Transverse colon (tissue), 4 donors: ENCODE results near the gene ZRANB3. TPM values are rescaled to one million over a fixed set of nuclear protein-coding genes. Genes with fewer than 3 reads are reported as not detected.

Experiments
- DNase-seq: peaks from one replicate; pipeline ENCODE4 v3.0.0-alpha.2; 2019
- H3K27ac ChIP-seq, 4 donors: fragments of 200-600 bp; sonication (generic); 2 replicates each; pipeline ENCODE4 v1.5.1; 2016 to 2018; ENCODE audit warnings: inconsistent platforms in 4 of 4
- H3K27me3 ChIP-seq: fragments of 200-600 bp; sonication (generic); 2 replicates; pipeline ENCODE4 v1.5.1; 2017; ENCODE audit warnings: inconsistent platforms
- H3K36me3 ChIP-seq, 4 donors: fragments of 200-600 bp; sonication (generic); 2 replicates each; pipeline ENCODE4 v1.5.1; 2017 to 2019; ENCODE audit warnings: inconsistent platforms in 4 of 4
- H3K4me1 ChIP-seq, 4 donors: fragments of 200-600 bp; sonication (generic); 2 replicates each; pipeline ENCODE4 v1.5.1; 2017 to 2020; ENCODE audit warnings: inconsistent platforms in 4 of 4
- H3K4me3 ChIP-seq, 4 donors: fragments of 200-600 bp; sonication (generic); 1 replicate in 1 of 4; 2 replicates in 3 of 4; pipeline versions ENCODE4 v1.5.1 to v1.6.1; 2017 to 2019; ENCODE audit warnings: inconsistent platforms in 4 of 4
- H3K9me3 ChIP-seq, 2 donors: fragments of 200-600 bp; sonication (generic); 2 replicates each; pipeline ENCODE4 v1.5.1; 2017 to 2019; ENCODE audit warnings: inconsistent platforms in 2 of 2
- CTCF ChIP-seq, 5 experiments: fragments of 200-600 bp in 3 of 5; fragments of 450-650 bp in 2 of 5; sonication (generic) in 3 of 5; IDR thresholded peaks; 1 replicate in 2 of 5; 2 replicates in 3 of 5; pipeline ENCODE4 v1.5.1; 2016 to 2017; ENCODE audit warnings: antibody characterized with exemption in 5 of 5, inconsistent platforms in 3 of 5, mild to moderate bottlenecking in 2 of 5, moderate library complexity in 1 of 5
- EP300 ChIP-seq: sonication (generic); formaldehyde crosslinking; IDR thresholded peaks from one replicate; pipeline ENCODE4 v1.6.1; 2017; ENCODE audit warnings: antibody characterized with exemption, low read depth
- POLR2A ChIP-seq: fragments of 450-650 bp; IDR thresholded peaks from one replicate; pipeline ENCODE4 v1.6.1; 2016; ENCODE audit warnings: antibody characterized with exemption, mild to moderate bottlenecking, moderate library complexity
- POLR2AphosphoS5 ChIP-seq, 3 donors: sonication (generic); formaldehyde crosslinking; IDR thresholded peaks; one replicate each; pipeline ENCODE4 v1.6.1; 2016; ENCODE audit warnings: antibody characterized with exemption in 3 of 3
- WGBS, 2 donors: methylation state at CpG; one replicate each; pipeline ENCODE4 v1.1.5; 2018; ENCODE audit warnings: low coverage in 1 of 2; 5-methylcytosine and 5-hydroxymethylcytosine counted together
- in situ Hi-C, 4 donors: fragments of 200-750 bp; cut with MboI; loops; one replicate each; pipeline versions ENCODE4 v1.15.0 to v1.15.1; 2017; ENCODE audit warnings: low sequenced_read_pairs in 3 of 4, low pct_ligation_motif_present in 1 of 4, low pct_unique_long_range_greater_than_20kb in 1 of 4
- intact Hi-C: fragments of 100-400 bp; cut with DNase I; formaldehyde crosslinking; loops from one replicate; pipeline ENCODE4 v1.15.1; 2023; ENCODE audit warnings: low total_unique reads
- total RNA-seq, 4 donors: library from RNA; depleted of rRNA; stranded (reverse); fragments of >200 nt; gene quantifications; one replicate each; pipeline ENCODE4 v1.1.0, GENCODE V29; 2016

ZRANB3 gene
- total RNA-seq, 4 donors from 2014 or later, result 0.37 to 3.0 (median 1.6) TPM

GRCh38 chr2:135230150-135230549 lies 300.9 kb downstream of the ZRANB3 start:
- WGBS, 2 donors, result 39 to 50% methylated on average over 1 of the region's 1 CpG
- no peaks in the 10 kb centered on the region for H3K27me3 ChIP-seq
- DNase-seq, result no peak
- in situ Hi-C loops (no loop called here), intact Hi-C loops (no loop called here)
- TF ChIP-seq POLR2AphosphoS5 (IDR thresholded peaks at IDR 0.05), result no peak
- no peak for TF ChIP-seq POLR2A
- no peak for TF ChIP-seq CTCF (IDR thresholded peaks at IDR 0.05)
- no peak for TF ChIP-seq EP300
- H3K27ac ChIP-seq, result no peak overlapping the region
- H3K4me1 ChIP-seq, result no peaks in the 10 kb centered on the region
- H3K36me3 ChIP-seq, result no peaks in the 10 kb centered on the region
- H3K9me3 ChIP-seq, result no peaks in the 10 kb centered on the region
- H3K4me3 ChIP-seq, result no peak overlapping the region

- no peaks in the 10 kb centered on the region for H3K4me1 ChIP-seq
- no peak for DNase-seq
- H3K9me3 ChIP-seq, result no peaks in the 10 kb centered on the region
- WGBS, 2 donors, result 57 to 81% methylated on average over 1 of the region's 1 CpG
- no peak overlapping the region for H3K4me3 ChIP-seq
- no peaks in the 10 kb centered on the region for H3K36me3 ChIP-seq
- in situ Hi-C loops (no loop called here), intact Hi-C loops (no loop called here)
- TF ChIP-seq POLR2AphosphoS5 (IDR thresholded peaks at IDR 0.05) (no peak), EP300 (no peak), POLR2A (no peak), CTCF (IDR thresholded peaks at IDR 0.05) (no peak)
- no peak overlapping the region for H3K27ac ChIP-seq
- H3K27me3 ChIP-seq, result no peaks in the 10 kb centered on the region
Observed at GRCh38 chr2:135227386-135227785, 303.6 kb downstream of the ZRANB3 start.

GRCh38 chr2:135226961-135227360 lies 304.1 kb downstream of the ZRANB3 start:
- Histone ChIP-seq H3K27ac (no peak overlapping the region), H3K36me3 (no peaks in the 10 kb centered on the region), H3K27me3 (no peaks in the 10 kb centered on the region), H3K4me3 (no peak overlapping the region), H3K4me1 (no peaks in the 10 kb centered on the region), H3K9me3 (no peaks in the 10 kb centered on the region)
- DNase-seq, result no peak
- in situ Hi-C loops, result no loop called here
- TF ChIP-seq CTCF (IDR thresholded peaks at IDR 0.05), result no peak
- TF ChIP-seq EP300, result no peak
- no peak for TF ChIP-seq POLR2AphosphoS5 (IDR thresholded peaks at IDR 0.05)
- TF ChIP-seq POLR2A, result no peak
- intact Hi-C loops, result no loop called here
- 66 to 69% methylated on average over 1 of the region's 1 CpG for whole genome bisulfite sequencing, 2 donors

- no peak overlapping the region for H3K27ac ChIP-seq
- intact Hi-C loops (no loop called here), in situ Hi-C loops (no loop called here)
- H3K27me3 ChIP-seq, result no peaks in the 10 kb centered on the region
- no peak overlapping the region for H3K4me3 ChIP-seq
- H3K9me3 ChIP-seq, result no peaks in the 10 kb centered on the region
- DNase-seq, result no peak
- H3K36me3 ChIP-seq, result no peaks in the 10 kb centered on the region
- TF ChIP-seq EP300 (no peak), POLR2A (no peak), POLR2AphosphoS5 (IDR thresholded peaks at IDR 0.05) (no peak), CTCF (IDR thresholded peaks at IDR 0.05) (no peak)
- H3K4me1 ChIP-seq, result no peaks in the 10 kb centered on the region
Observed at GRCh38 chr2:135225781-135226180, 305.2 kb downstream of the ZRANB3 start.
